Liver (tissue), 9 donors: ENCODE results near the gene SLC7A14. TPM values are rescaled to one million over a fixed set of nuclear protein-coding genes. Genes with fewer than 3 reads are reported as not detected.

Experiments
- DNase-seq: peaks from one replicate; pipeline ENCODE4 v3.0.0-alpha.2; 2017; ENCODE audit warnings: low spot score
- H3K27ac ChIP-seq, 2 donors: one replicate each; pipeline ENCODE4 v1.7.0; 2013; ENCODE audit warnings: inconsistent platforms in 2 of 2, low read length in 2 of 2, control low read depth in 1 of 2, low read depth in 1 of 2, mild to moderate bottlenecking in 1 of 2
- H3K27me3 ChIP-seq, 4 donors: one replicate each; pipeline versions ENCODE4 v1.6.1 to v1.7.0; 2013; ENCODE audit warnings: low read length in 3 of 4, inconsistent platforms in 1 of 4, mild to moderate bottlenecking in 1 of 4, moderate library complexity in 1 of 4; ENCODE audit not compliant: control insufficient read depth in 4 of 4, insufficient read depth in 4 of 4
- H3K36me3 ChIP-seq, 4 donors: one replicate each; pipeline versions ENCODE4 v1.6.1 to v1.7.0; 2013; ENCODE audit warnings: low read length in 3 of 4, mild to moderate bottlenecking in 3 of 4, low read depth in 1 of 4, moderate library complexity in 1 of 4; ENCODE audit not compliant: control insufficient read depth in 4 of 4, insufficient read depth in 3 of 4
- H3K4me1 ChIP-seq, 4 donors: one replicate each; pipeline versions ENCODE4 v1.6.1 to v1.7.0; 2013; ENCODE audit warnings: low read length in 3 of 4, mild to moderate bottlenecking in 3 of 4, moderate library complexity in 1 of 4; ENCODE audit not compliant: control insufficient read depth in 4 of 4, insufficient read depth in 4 of 4
- H3K4me3 ChIP-seq, 3 donors: one replicate each; pipeline versions ENCODE4 v1.6.1 to v1.7.0; 2013; ENCODE audit warnings: low read length in 3 of 3, control low read depth in 1 of 3, low read depth in 1 of 3, mild to moderate bottlenecking in 1 of 3
- H3K9ac ChIP-seq, 2 donors: one replicate each; pipeline ENCODE4 v1.7.0; 2013; ENCODE audit warnings: low read length in 2 of 2, mild to moderate bottlenecking in 2 of 2, moderate library complexity in 2 of 2, control low read depth in 1 of 2, low read depth in 1 of 2
- H3K9me3 ChIP-seq, 4 donors: one replicate each; pipeline versions ENCODE4 v1.6.1 to v1.7.0; 2013; ENCODE audit warnings: low read length in 3 of 4; ENCODE audit not compliant: control insufficient read depth in 4 of 4
- ATF3 ChIP-seq: IDR thresholded peaks from 2 replicates; pipeline ENCODE4 v1.6.1; 2016; ENCODE audit warnings: antibody characterized with exemption
- CTCF ChIP-seq: fragments of 150-350 bp; IDR thresholded peaks from 2 replicates; pipeline ENCODE4 v1.5.1; 2017; ENCODE audit warnings: improper control_type of control experiment, low read depth, low read length; ENCODE audit not compliant: missing input control
- EGR1 ChIP-seq, 2 donors: IDR thresholded peaks; 2 replicates each; pipeline ENCODE4 v1.6.1; 2016 to 2018; ENCODE audit warnings: antibody characterized with exemption in 2 of 2, low read depth in 2 of 2
- FOXA1 ChIP-seq: IDR thresholded peaks from 2 replicates; pipeline ENCODE4 v1.6.1; 2016; ENCODE audit warnings: antibody characterized with exemption
- FOXA2 ChIP-seq: IDR thresholded peaks from 2 replicates; pipeline ENCODE4 v1.6.1; 2016; ENCODE audit warnings: antibody characterized with exemption
- GABPA ChIP-seq, 2 donors: IDR thresholded peaks in 1 of 2; conservative IDR thresholded peaks in 1 of 2; 2 replicates each; pipeline ENCODE4 v1.6.1; 2016; ENCODE audit warnings: antibody characterized with exemption in 2 of 2, mild to moderate bottlenecking in 1 of 2, moderate library complexity in 1 of 2
- HNF4A ChIP-seq, 2 donors: conservative IDR thresholded peaks; 2 replicates each; pipeline ENCODE4 v1.6.1; 2016; ENCODE audit warnings: antibody characterized with exemption in 2 of 2, mild to moderate bottlenecking in 2 of 2
- HNF4G ChIP-seq: IDR thresholded peaks from 2 replicates; pipeline ENCODE4 v1.6.1; 2016; ENCODE audit warnings: antibody characterized with exemption
- JUND ChIP-seq, 2 donors: IDR thresholded peaks; 2 replicates each; pipeline ENCODE4 v1.6.1; 2016; ENCODE audit warnings: antibody characterized with exemption in 2 of 2
- MAX ChIP-seq: IDR thresholded peaks from 2 replicates; pipeline ENCODE4 v1.6.1; 2016; ENCODE audit warnings: antibody characterized with exemption
- NR2F2 ChIP-seq: IDR thresholded peaks from 2 replicates; pipeline ENCODE4 v1.6.1; 2016; ENCODE audit warnings: antibody characterized with exemption
- RAD21 ChIP-seq, 2 donors: IDR thresholded peaks; 2 replicates each; pipeline ENCODE4 v1.6.1; 2016; ENCODE audit warnings: antibody characterized with exemption in 2 of 2, mild to moderate bottlenecking in 2 of 2
- REST ChIP-seq: IDR thresholded peaks from 2 replicates; pipeline ENCODE4 v1.6.1; 2016; ENCODE audit warnings: antibody characterized with exemption, mild to moderate bottlenecking
- RXRA ChIP-seq, 2 donors: IDR thresholded peaks; 2 replicates each; pipeline ENCODE4 v1.6.1; 2017 to 2018; ENCODE audit warnings: antibody characterized with exemption in 2 of 2, mild to moderate bottlenecking in 1 of 2
- TAF1 ChIP-seq: conservative IDR thresholded peaks from 2 replicates; pipeline ENCODE4 v1.6.1; 2016; ENCODE audit warnings: antibody characterized with exemption, mild to moderate bottlenecking
- YY1 ChIP-seq: IDR thresholded peaks from 2 replicates; pipeline ENCODE4 v1.6.1; 2016; ENCODE audit warnings: antibody characterized with exemption, mild to moderate bottlenecking
- ZBTB33 ChIP-seq: IDR thresholded peaks from 2 replicates; pipeline ENCODE4 v1.6.1; 2016; ENCODE audit warnings: antibody characterized with exemption
- WGBS: extraction: QIAGEN DNeasy Blood & Tissue Kit; methylation state at CpG from one replicate; pipeline ENCODE4 v1.1.7; 2013; 5-methylcytosine and 5-hydroxymethylcytosine counted together
- polyA plus RNA-seq, 2 donors: library from polyadenylated mRNA; stranded (reverse) in 1 of 2; unstranded in 1 of 2; fragments of 200-250 nt in 1 of 2; fragments of >200 nt in 1 of 2; fragmentation: Nextera tagmentation in 1 of 2; extraction: Ambion mirVana in 1 of 2; gene quantifications; one replicate each; pipeline versions ENCODE4 v1.2.1 to v1.2.3, GENCODE V29; 2013 to 2015
- total RNA-seq, 2 donors: library from RNA; depleted of rRNA; stranded (reverse); fragments of >200 nt; gene quantifications; one replicate each; pipeline ENCODE4 v1.2.3, GENCODE V29; 2014
- donor health status: healthy.
- donor health status: healthy.
- donor health status: healthy.
- donor health status: healthy.
- donor health status: healthy.

SLC7A14 gene
- total and polyA plus RNA-seq, 4 donors, result under 0.01 to 0.01 (median under 0.01) TPM; not detected in 1

- no peak overlapping the region for H3K27ac ChIP-seq
- no peak overlapping the region for H3K4me3 ChIP-seq
- TF ChIP-seq FOXA1 (no peak), JUND (IDR thresholded peaks at IDR 0.05) (no peak), ATF3 (no peak), HNF4G (no peak), EGR1 (IDR thresholded peaks at IDR 0.05; ENCODE audit: low read depth in 2 of 2) (no peak), ZBTB33 (no peak), TAF1 (no peak)
- H3K4me1 ChIP-seq, result peaks cover 0 to 5% (median 0%) of the 10 kb centered on the region in 4 donors
- no peak overlapping the region for H3K9ac ChIP-seq
- no peaks in the 10 kb centered on the region for H3K9me3 ChIP-seq
- WGBS, result 58% methylated on average over 2 of the region's 2 CpGs
- no peaks in the 10 kb centered on the region for H3K27me3 ChIP-seq
- no peaks in the 10 kb centered on the region for H3K36me3 ChIP-seq
- DNase-seq, result no peak
Observed at GRCh38 chr3:170428095-170428494, 157.8 kb downstream of the SLC7A14 start.

GRCh38 chr3:170426240-170426797 is 159.6 kb downstream of the SLC7A14 start:
- 91% methylated on average over 2 of the region's 2 CpGs for WGBS
- Histone ChIP-seq H3K4me1 (peaks cover 0 to 5% (median 0%) of the 10 kb centered on the region in 4 donors), H3K4me3 (no peak overlapping the region), H3K27ac (no peak overlapping the region), H3K36me3 (no peaks in the 10 kb centered on the region), H3K27me3 (no peaks in the 10 kb centered on the region), H3K9ac (no peak overlapping the region), H3K9me3 (no peaks in the 10 kb centered on the region)
- DNase-seq, result no peak
- TF ChIP-seq FOXA2 (no peak), TAF1 (no peak), JUND (IDR thresholded peaks at IDR 0.05) (no peak), ATF3 (no peak), HNF4A (conservative IDR thresholded peaks at IDR 0.05) (no peak), EGR1 (IDR thresholded peaks at IDR 0.05; ENCODE audit: low read depth in 2 of 2) (no peak), RAD21 (IDR thresholded peaks at IDR 0.05) (no peak), CTCF (no peak), HNF4G (no peak), GABPA (IDR thresholded peaks at IDR 0.05 in 1 of 2, conservative IDR thresholded peaks at IDR 0.05 in 1 of 2) (no peak), MAX (no peak), REST (no peak), YY1 (no peak), RXRA (IDR thresholded peaks at IDR 0.05) (no peak), NR2F2 (no peak)
